ENCODE results near the gene NFU1.

Gene NFU1

GRCh38 chr2:69386789-69387734 lies 50.2 kb downstream of the NFU1 start, which contains the start of gene GFPT1:
TSS of gene GFPT1 (minus strand) at chr2:69387227. CDS start at chr2:69387071, 156 bp downstream.
- H3K4me3 Mint-ChIP-seq = peak within 1 kb of the TSS; percentile 92
- H3K36me3 Mint-ChIP-seq (ENCODE audit: low read depth) = peaks cover 12% of the 10 kb centered on the region
- peak within 1 kb of the TSS; percentile 95 for H3K27ac Mint-ChIP-seq
- H3K4me1 Mint-ChIP-seq (ENCODE audit: low read depth) = peaks cover 49% of the 10 kb centered on the region
- no peaks in the 10 kb centered on the region for H3K9me3 Mint-ChIP-seq
- no peaks in the 10 kb centered on the region for H3K27me3 Mint-ChIP-seq

- Mint-ChIP-seq H3K27me3 (no peaks in the 10 kb centered on the region), H3K27ac (peak overlapping the region; percentile 65), H3K4me3 (peak overlapping the region; percentile 92), H3K36me3 (ENCODE audit: low read depth) (peaks cover 12% of the 10 kb centered on the region), H3K9me3 (no peaks in the 10 kb centered on the region), H3K4me1 (ENCODE audit: low read depth) (peaks cover 54% of the 10 kb centered on the region)
Observed at GRCh38 chr2:69386360-69386759, 50.9 kb downstream of the NFU1 start.

- H3K4me1 Mint-ChIP-seq (ENCODE audit: low read depth) = peaks cover 60% of the 10 kb centered on the region
- H3K4me3 Mint-ChIP-seq = peak overlapping the region; percentile 92
- peaks cover 13% of the 10 kb centered on the region for H3K36me3 Mint-ChIP-seq (ENCODE audit: low read depth)
- H3K9me3 Mint-ChIP-seq = no peaks in the 10 kb centered on the region
- H3K27me3 Mint-ChIP-seq = no peaks in the 10 kb centered on the region
- peak overlapping the region; percentile 65 for H3K27ac Mint-ChIP-seq
Observed at GRCh38 chr2:69385443-69386151, 51.6 kb downstream of the NFU1 start.

DNA sequence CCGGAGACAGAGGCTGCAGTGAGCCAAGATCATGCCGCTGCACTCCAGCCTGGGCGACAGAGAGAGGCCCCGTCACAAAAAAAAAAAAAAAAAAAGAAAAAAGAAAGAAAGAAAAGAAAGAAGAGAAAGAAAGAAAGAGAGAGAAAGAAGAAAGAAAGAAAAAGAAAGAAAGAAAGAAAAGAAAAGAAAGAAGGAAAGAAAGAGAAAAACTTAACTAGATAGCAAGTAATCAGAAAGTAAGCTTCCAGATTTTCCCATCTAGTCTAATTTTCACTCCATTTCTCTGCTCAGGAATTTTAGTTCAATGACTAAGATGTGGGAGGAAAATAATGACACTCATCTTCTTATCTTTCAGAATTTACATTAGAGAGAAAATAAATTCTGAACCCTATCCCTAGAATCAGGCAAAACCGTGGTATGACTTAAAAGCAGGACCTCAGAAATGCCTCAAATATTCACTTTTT lies 52.6 kb downstream of the NFU1 start:
- H3K27me3 Mint-ChIP-seq = no peaks in the 10 kb centered on the region
- peaks cover 63% of the 10 kb centered on the region for H3K4me1 Mint-ChIP-seq (ENCODE audit: low read depth)
- H3K36me3 Mint-ChIP-seq (ENCODE audit: low read depth) = peaks cover 16% of the 10 kb centered on the region
- H3K4me3 Mint-ChIP-seq = no peak overlapping the region
- no peaks in the 10 kb centered on the region for H3K9me3 Mint-ChIP-seq
- H3K27ac Mint-ChIP-seq = no peak overlapping the region

DNA sequence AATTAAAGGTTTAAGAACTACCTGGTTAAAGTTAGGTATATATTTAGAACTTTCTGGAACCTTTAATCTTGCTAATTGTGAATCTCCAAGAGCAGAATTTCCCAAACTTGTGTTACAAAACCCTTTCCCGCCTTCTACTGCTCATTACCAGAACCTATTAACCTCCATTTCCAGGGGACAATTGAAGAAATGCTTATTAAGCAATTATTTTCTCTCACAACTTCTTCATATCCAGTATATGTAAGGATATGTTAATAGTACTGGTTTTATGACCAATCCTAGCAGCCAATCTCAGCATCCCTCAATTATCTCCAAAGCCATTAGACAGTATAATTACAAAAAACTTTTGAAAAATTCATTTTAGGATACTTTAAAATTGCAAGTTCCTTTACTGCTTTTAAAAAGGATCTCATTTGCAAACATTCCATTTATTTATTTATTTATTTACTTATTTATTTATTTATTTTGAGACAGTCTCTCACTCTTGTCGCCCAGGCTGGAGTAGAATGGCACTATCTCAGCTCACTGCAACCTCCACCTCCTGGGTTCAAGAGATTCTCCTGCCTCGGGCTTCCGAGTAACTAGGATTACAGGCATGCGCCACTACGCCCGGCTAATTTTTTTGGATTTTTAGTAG lies 53.9 kb downstream of the NFU1 start:
- Mint-ChIP-seq H3K36me3 (ENCODE audit: low read depth) (peaks cover 16% of the 10 kb centered on the region), H3K4me3 (no peak overlapping the region), H3K27me3 (no peaks in the 10 kb centered on the region), H3K27ac (no peak overlapping the region), H3K4me1 (ENCODE audit: low read depth) (peaks cover 63% of the 10 kb centered on the region), H3K9me3 (no peaks in the 10 kb centered on the region)

GRCh38 chr2:69382547-69382946 lies 54.7 kb downstream of the NFU1 start:
- Mint-ChIP-seq H3K4me3 (no peak overlapping the region), H3K4me1 (ENCODE audit: low read depth) (peaks cover 56% of the 10 kb centered on the region), H3K27me3 (no peaks in the 10 kb centered on the region), H3K9me3 (no peaks in the 10 kb centered on the region), H3K36me3 (ENCODE audit: low read depth) (peaks cover 16% of the 10 kb centered on the region), H3K27ac (no peak overlapping the region)

GRCh38 chr2:69381337-69381737 lies 55.9 kb downstream of the NFU1 start:
- Mint-ChIP-seq H3K36me3 (ENCODE audit: low read depth) (peaks cover 16% of the 10 kb centered on the region), H3K4me1 (ENCODE audit: low read depth) (peaks cover 51% of the 10 kb centered on the region), H3K27me3 (no peaks in the 10 kb centered on the region), H3K4me3 (no peak overlapping the region), H3K9me3 (no peaks in the 10 kb centered on the region), H3K27ac (peak overlapping the region; percentile 76)

- H3K4me3 Mint-ChIP-seq = no peak overlapping the region
- peak overlapping the region; percentile 6 for H3K27ac Mint-ChIP-seq
- no peaks in the 10 kb centered on the region for H3K9me3 Mint-ChIP-seq
- peaks cover 49% of the 10 kb centered on the region for H3K4me1 Mint-ChIP-seq (ENCODE audit: low read depth)
- peaks cover 20% of the 10 kb centered on the region for H3K36me3 Mint-ChIP-seq (ENCODE audit: low read depth)
- no peaks in the 10 kb centered on the region for H3K27me3 Mint-ChIP-seq
Observed at GRCh38 chr2:69380072-69380917, 56.9 kb downstream of the NFU1 start.

- Mint-ChIP-seq H3K36me3 (ENCODE audit: low read depth) (peaks cover 20% of the 10 kb centered on the region), H3K27ac (no peak overlapping the region), H3K9me3 (no peaks in the 10 kb centered on the region)
Observed at GRCh38 chr2:69376403-69376802, 60.8 kb downstream of the NFU1 start.

DNA sequence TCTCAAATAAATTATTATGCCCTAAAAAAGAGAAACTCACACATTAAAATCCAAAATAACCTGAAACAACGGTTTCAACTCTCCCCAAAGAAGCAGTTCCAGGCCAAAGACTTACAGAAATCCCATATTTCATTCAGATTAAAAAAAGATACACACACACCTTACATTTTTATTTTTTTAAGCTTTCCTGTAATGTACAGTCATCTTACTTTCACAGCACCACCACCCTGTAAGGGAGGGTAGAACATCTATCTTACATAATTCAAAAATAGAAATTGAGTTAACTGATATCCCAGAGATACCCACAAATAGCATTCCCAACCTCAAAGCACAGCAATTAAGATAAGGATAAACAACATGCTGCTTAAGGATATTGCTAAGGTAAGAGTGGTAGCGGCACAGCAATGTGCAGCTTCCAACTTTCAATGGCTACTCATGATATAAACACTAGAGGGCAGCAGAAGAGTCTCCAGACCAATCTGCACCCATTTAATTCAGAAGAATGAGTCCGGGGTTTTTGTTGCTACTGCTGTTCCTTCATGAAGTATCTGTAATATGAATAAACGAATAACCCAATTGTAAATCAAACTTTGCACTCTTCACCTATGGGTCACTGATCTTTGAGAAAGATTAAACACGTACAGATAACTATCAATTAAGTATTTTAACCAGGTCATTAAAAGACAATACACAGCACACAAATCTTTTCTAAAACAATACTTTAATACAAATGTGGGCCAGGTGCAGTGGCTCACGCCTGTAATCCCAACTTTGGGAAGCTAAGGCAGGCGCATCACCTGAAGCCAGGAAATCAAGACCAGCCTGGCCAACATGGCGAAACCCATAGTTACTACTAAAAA lies 61.5 kb downstream of the NFU1 start:
- H3K27me3 Mint-ChIP-seq = no peaks in the 10 kb centered on the region
- no peak overlapping the region for H3K4me3 Mint-ChIP-seq
- peaks cover 13% of the 10 kb centered on the region for H3K4me1 Mint-ChIP-seq (ENCODE audit: low read depth)
- H3K9me3 Mint-ChIP-seq = no peaks in the 10 kb centered on the region
- no peak overlapping the region for H3K27ac Mint-ChIP-seq
- H3K36me3 Mint-ChIP-seq (ENCODE audit: low read depth) = peaks cover 21% of the 10 kb centered on the region

More at GRCh38 chr2:69376403-69376802, 60.8 kb downstream of the NFU1 start:
- Mint-ChIP-seq H3K27me3 (no peaks in the 10 kb centered on the region), H3K4me1 (ENCODE audit: low read depth) (peaks cover 18% of the 10 kb centered on the region), H3K4me3 (no peak overlapping the region)

DNA sequence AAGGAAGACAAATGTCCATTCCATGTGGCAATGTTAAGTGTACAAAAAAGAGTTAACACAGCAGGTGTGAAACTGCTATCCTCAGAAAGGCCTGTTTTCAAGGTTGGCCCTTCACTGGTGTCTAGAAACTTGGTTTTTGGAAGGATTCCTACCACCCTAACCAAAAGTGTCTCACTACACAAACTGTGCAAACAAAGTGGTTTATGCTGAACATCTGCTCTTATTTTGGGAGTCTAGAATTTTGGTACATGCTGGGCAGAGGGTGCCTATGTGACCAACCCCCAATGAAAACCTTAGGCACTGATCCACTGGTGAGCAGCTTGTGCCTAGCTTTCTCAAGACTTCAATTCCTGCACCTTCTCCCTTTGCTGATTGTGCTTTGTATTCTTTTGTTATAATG lies 64.5 kb downstream of the NFU1 start:
- peaks cover 39% of the 10 kb centered on the region for H3K36me3 Mint-ChIP-seq (ENCODE audit: low read depth)
- no peak overlapping the region for H3K27ac Mint-ChIP-seq
- no peaks in the 10 kb centered on the region for H3K27me3 Mint-ChIP-seq
- H3K9me3 Mint-ChIP-seq = no peaks in the 10 kb centered on the region
- peaks cover 8% of the 10 kb centered on the region for H3K4me1 Mint-ChIP-seq (ENCODE audit: low read depth)
- H3K4me3 Mint-ChIP-seq = no peak overlapping the region

- H3K9me3 Mint-ChIP-seq = no peaks in the 10 kb centered on the region
- no peaks in the 10 kb centered on the region for H3K4me1 Mint-ChIP-seq (ENCODE audit: low read depth)
- H3K27ac Mint-ChIP-seq = no peak overlapping the region
- H3K36me3 Mint-ChIP-seq (ENCODE audit: low read depth) = peaks cover 53% of the 10 kb centered on the region
- H3K4me3 Mint-ChIP-seq = no peak overlapping the region
- H3K27me3 Mint-ChIP-seq = no peaks in the 10 kb centered on the region
Observed at GRCh38 chr2:69369802-69370201, 67.4 kb downstream of the NFU1 start.

DNA sequence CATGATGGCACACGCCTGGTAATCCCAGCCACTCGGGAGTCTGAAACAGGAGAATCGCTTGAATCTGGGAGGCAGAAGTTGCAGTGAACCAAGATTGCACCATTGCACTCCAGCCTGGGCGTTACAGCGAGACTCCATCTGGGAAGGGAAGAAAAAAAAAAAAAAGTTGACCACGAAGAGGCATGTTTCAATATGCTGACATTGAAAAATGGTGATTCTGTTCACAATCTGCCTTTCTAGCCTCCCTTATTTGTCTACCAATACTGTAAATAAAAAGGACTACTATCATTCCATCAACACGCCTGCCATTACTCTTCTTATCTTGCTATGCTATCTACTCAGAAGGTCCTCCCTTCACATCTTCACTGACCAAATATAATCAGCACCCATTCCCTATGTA lies 68.6 kb downstream of the NFU1 start:
- H3K4me1 Mint-ChIP-seq (ENCODE audit: low read depth) = no peaks in the 10 kb centered on the region
- H3K27me3 Mint-ChIP-seq = no peaks in the 10 kb centered on the region
- no peak overlapping the region for H3K4me3 Mint-ChIP-seq
- H3K36me3 Mint-ChIP-seq (ENCODE audit: low read depth) = peaks cover 54% of the 10 kb centered on the region
- no peak overlapping the region for H3K27ac Mint-ChIP-seq
- H3K9me3 Mint-ChIP-seq = no peaks in the 10 kb centered on the region
